H1 (cell line): ENCODE results near the gene POLR2H. TPM values are rescaled to one million over a fixed set of nuclear protein-coding genes. Genes with fewer than 3 reads are reported as not detected.

Source experiments
- ATF3 ChIP-seq: IDR thresholded peaks from 2 replicates; pipeline ENCODE4 v1.6.1; 2011; ENCODE audit warnings: low read depth, mild to moderate bottlenecking, low read length; ENCODE audit not compliant: insufficient read depth
- CBX8 ChIP-seq: fragments of 300-800, 300-1000 bp; sonication (generic); IDR thresholded peaks from 2 replicates; pipeline ENCODE4 v1.7.1; 2016; ENCODE audit warnings: low read depth, low read length, borderline replicate concordance
- CREB1 ChIP-seq: IDR thresholded peaks from 2 replicates; pipeline ENCODE4 v1.6.1; 2012; ENCODE audit warnings: inconsistent platforms
- JUND ChIP-seq: IDR thresholded peaks from 2 replicates; pipeline ENCODE4 v1.6.1; 2011; ENCODE audit warnings: mild to moderate bottlenecking, improper control_type of control experiment, low read length
- KDM5A ChIP-seq: fragments of 200-600 bp; IDR thresholded peaks from 2 replicates; pipeline ENCODE4 v1.7.1; 2012; ENCODE audit warnings: mild to moderate bottlenecking, low read length, inconsistent platforms, mixed read lengths
- NANOG ChIP-seq: IDR thresholded peaks from 2 replicates; pipeline ENCODE4 v1.6.1; 2011; ENCODE audit warnings: low read length, low read depth, mild to moderate bottlenecking, inconsistent platforms; ENCODE audit not compliant: insufficient read depth, poor library complexity, severe bottlenecking
- PHF8 ChIP-seq: fragments of 200-600 bp; sonication (generic); conservative IDR thresholded peaks from 2 replicates; pipeline ENCODE4 v1.7.1; 2012; ENCODE audit warnings: low read depth, mild to moderate bottlenecking, inconsistent platforms, low read length, moderate library complexity
- POLR2A ChIP-seq, 2 experiments: IDR thresholded peaks; 1 replicate in 1 of 2; 2 replicates in 1 of 2; pipeline ENCODE4 v1.6.1; 2011; ENCODE audit warnings: low read depth in 2 of 2, low read length in 2 of 2, mild to moderate bottlenecking in 2 of 2; ENCODE audit errors: control extremely low read depth in 1 of 2
- RNF2 ChIP-seq: fragments of 200-900, 300-1000 bp; sonication (generic); IDR thresholded peaks from 2 replicates; pipeline ENCODE4 v1.7.1; 2016; ENCODE audit warnings: borderline replicate concordance, low read depth, mild to moderate bottlenecking, antibody characterized with exemption, low read length; ENCODE audit not compliant: poor library complexity, severe bottlenecking; ENCODE audit errors: missing control alignments
- TAF7 ChIP-seq: optimal IDR thresholded peaks from 2 replicates; pipeline ENCODE3; 2011; ENCODE audit warnings: low read depth, mild to moderate bottlenecking, inconsistent platforms, low read length, moderate library complexity, borderline replicate concordance
- polyA plus RNA-seq, 7 experiments: library from polyadenylated mRNA; depleted of rRNA in 3 of 7; stranded (reverse) in 5 of 7; unstranded in 2 of 7; fragments of >200 nt in 5 of 7; fragments of 200-250 nt in 2 of 7; gene quantifications; 1 replicate in 5 of 7; 2 replicates in 1 of 7; 4 replicates in 1 of 7; pipeline versions ENCODE4 v1.2.1 to v1.2.3, GENCODE V29; 2011 to 2013; ENCODE audit warnings: missing spikeins in 2 of 7, mixed read lengths in 2 of 7
- total RNA-seq: library from RNA; stranded (reverse); fragmentation: NEBNext Ultra II Directional; extraction: Animal tissue kit (Norgen Biotek cat#: 25700); gene quantifications from 2 replicates; pipeline ENCODE4 v1.2.1, GENCODE V29; 2021

The POLR2H gene
- total and polyA plus RNA-seq, 2 of the 8 experiments (the other 6 are each of a cell fraction or from before 2014, with no cell fraction given), result 113 to 335 TPM

GRCh38 chr3:184335661-184336546, 25.6 kb upstream of the POLR2H start (continued):
- TF ChIP-seq KDM5A (no peak), PHF8 (peak; percentile 70), NANOG (peak; percentile 3), TAF7 (no peak), ATF3 (0 out of 2 replicates have a peak, but pooled peaks have one; percentile 5), POLR2A (IDR thresholded peaks at IDR 0.05; ENCODE audit: control extremely low read depth in 1 of 2, low read depth in 2 of 2, low read length in 2 of 2) (peak in 1 of 2 experiments; percentile 84; a peak in 2 of 3 replicates), CREB1 (peak; percentile 98), CBX8 (no peak), RNF2 (no peak), JUND (peak; percentile 68)
